Measurements from ENCODE around the gene KPNA1.

The KPNA1 gene

GRCh38 chr3:122395582-122395981, 119.2 kb downstream of the KPNA1 start:
- TF ChIP-seq, protein P1, sequence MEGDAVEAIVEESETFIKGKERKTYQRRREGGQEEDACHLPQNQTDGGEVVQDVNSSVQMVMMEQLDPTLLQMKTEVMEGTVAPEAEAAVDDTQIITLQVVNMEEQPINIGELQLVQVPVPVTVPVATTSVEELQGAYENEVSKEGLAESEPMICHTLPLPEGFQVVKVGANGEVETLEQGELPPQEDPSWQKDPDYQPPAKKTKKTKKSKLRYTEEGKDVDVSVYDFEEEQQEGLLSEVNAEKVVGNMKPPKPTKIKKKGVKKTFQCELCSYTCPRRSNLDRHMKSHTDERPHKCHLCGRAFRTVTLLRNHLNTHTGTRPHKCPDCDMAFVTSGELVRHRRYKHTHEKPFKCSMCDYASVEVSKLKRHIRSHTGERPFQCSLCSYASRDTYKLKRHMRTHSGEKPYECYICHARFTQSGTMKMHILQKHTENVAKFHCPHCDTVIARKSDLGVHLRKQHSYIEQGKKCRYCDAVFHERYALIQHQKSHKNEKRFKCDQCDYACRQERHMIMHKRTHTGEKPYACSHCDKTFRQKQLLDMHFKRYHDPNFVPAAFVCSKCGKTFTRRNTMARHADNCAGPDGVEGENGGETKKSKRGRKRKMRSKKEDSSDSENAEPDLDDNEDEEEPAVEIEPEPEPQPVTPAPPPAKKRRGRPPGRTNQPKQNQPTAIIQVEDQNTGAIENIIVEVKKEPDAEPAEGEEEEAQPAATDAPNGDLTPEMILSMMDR (IDR thresholded peaks at IDR 0.05; ENCODE audit: low read depth, low read length) = no peak

GRCh38 chr3:122394173-122394572, 120.6 kb downstream of the KPNA1 start:
- Histone ChIP-seq H3K9me3 (no peaks in the 10 kb centered on the region), H3K36me3 (peaks cover 4% of the 10 kb centered on the region; the same call in 1 of the 2 replicates), H3K4me1 (no peaks in the 10 kb centered on the region), H3K27me3 (no peaks in the 10 kb centered on the region), H3K4me3 (ENCODE audit: low read depth, low read length) (no peak overlapping the region)
- DNase-seq = no peak
- TF ChIP-seq, protein P1 (IDR thresholded peaks at IDR 0.05; ENCODE audit: low read depth, low read length) = no peak

More at GRCh38 chr3:122395582-122395981, 119.2 kb downstream of the KPNA1 start:
- H3K36me3 ChIP-seq = peaks cover 4% of the 10 kb centered on the region; the same call in 1 of the 2 replicates
- H3K9me3 ChIP-seq = no peaks in the 10 kb centered on the region
- DNase-seq = no peak
- H3K27me3 ChIP-seq = no peaks in the 10 kb centered on the region
- H3K4me1 ChIP-seq = no peaks in the 10 kb centered on the region
- no peak overlapping the region for H3K4me3 ChIP-seq (ENCODE audit: low read depth, low read length)

- H3K4me1 ChIP-seq = no peaks in the 10 kb centered on the region
These were observed 121.6 kb downstream of the KPNA1 start for GRCh38 chr3:122392868-122393844.

GRCh38 chr3:122391681-122392446, 122.9 kb downstream of the KPNA1 start:
- TF ChIP-seq, protein P1 (IDR thresholded peaks at IDR 0.05; ENCODE audit: low read depth, low read length) = no peak
- Histone ChIP-seq H3K36me3 (peaks cover 4% of the 10 kb centered on the region; the same call in 1 of the 2 replicates), H3K9me3 (no peaks in the 10 kb centered on the region), H3K4me1 (no peaks in the 10 kb centered on the region), H3K27me3 (no peaks in the 10 kb centered on the region), H3K4me3 (ENCODE audit: low read depth, low read length) (no peak overlapping the region)
- DNase-seq = no peak

More at GRCh38 chr3:122392868-122393844, 121.6 kb downstream of the KPNA1 start:
- TF ChIP-seq, protein P1 (IDR thresholded peaks at IDR 0.05; ENCODE audit: low read depth, low read length) = peak; percentile 83
- H3K4me3 ChIP-seq (ENCODE audit: low read depth, low read length) = no peak overlapping the region
- peaks cover 4% of the 10 kb centered on the region; the same call in 1 of the 2 replicates for H3K36me3 ChIP-seq
- no peaks in the 10 kb centered on the region for H3K9me3 ChIP-seq
- peak; percentile 16 for DNase-seq
- H3K27me3 ChIP-seq = no peaks in the 10 kb centered on the region

- no peaks in the 10 kb centered on the region for H3K9me3 ChIP-seq
- peaks cover 4% of the 10 kb centered on the region; the same call in 1 of the 2 replicates for H3K36me3 ChIP-seq
- H3K4me1 ChIP-seq = no peaks in the 10 kb centered on the region
- TF ChIP-seq, protein P1 (IDR thresholded peaks at IDR 0.05; ENCODE audit: low read depth, low read length) = no peak
- DNase-seq = no peak
- H3K27me3 ChIP-seq = no peaks in the 10 kb centered on the region
- H3K4me3 ChIP-seq (ENCODE audit: low read depth, low read length) = no peak overlapping the region
These were observed 124.1 kb downstream of the KPNA1 start for GRCh38 chr3:122390665-122391064.

Measured in BE2C (cell line).